Activated CD8-positive, alpha-beta memory T cell treated with anti-CD3 and anti-CD28 coated beads for 24 hours (primary cell): ENCODE results near the gene TBRG4.

ENCODE experiments used
- DNase-seq: peaks from one replicate; pipeline ENCODE4 v3.0.0-alpha.2; 2020

The TBRG4 gene

DNA sequence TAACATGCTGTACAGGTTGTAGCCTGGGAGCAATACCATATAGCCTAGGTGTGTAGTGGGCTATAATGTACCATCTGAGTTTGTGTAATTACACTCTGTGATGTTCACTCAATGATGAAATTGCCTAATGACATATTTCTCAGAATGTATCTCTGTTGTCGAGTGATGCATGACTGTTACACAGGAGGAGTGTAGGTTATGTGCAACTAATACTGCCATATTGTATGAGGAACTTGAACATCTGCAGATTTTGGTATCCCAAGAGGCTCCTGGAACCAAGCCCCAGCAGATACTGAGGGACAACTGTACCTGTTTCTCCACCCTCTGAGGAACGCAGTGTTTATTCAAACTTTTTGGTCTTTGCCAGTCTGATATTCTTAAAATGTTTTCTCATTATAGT is 61.3 kb downstream of the TBRG4 start:
- no peak for DNase-seq
